Embryonic facial prominence (tissue), 1 donor: ENCODE measurements around the gene DNAJC11.
"Not testable (repeated sequence)": the region's sequence is repeated elsewhere in the genome, so short reads cannot be mapped to it uniquely, and the experiment has no call there.

Source experiments
- DNase-seq: peaks from one replicate; pipeline ENCODE4 v3.0.0-alpha.2; 2016; ENCODE audit errors: extremely low spot score

Gene DNAJC11

DNA sequence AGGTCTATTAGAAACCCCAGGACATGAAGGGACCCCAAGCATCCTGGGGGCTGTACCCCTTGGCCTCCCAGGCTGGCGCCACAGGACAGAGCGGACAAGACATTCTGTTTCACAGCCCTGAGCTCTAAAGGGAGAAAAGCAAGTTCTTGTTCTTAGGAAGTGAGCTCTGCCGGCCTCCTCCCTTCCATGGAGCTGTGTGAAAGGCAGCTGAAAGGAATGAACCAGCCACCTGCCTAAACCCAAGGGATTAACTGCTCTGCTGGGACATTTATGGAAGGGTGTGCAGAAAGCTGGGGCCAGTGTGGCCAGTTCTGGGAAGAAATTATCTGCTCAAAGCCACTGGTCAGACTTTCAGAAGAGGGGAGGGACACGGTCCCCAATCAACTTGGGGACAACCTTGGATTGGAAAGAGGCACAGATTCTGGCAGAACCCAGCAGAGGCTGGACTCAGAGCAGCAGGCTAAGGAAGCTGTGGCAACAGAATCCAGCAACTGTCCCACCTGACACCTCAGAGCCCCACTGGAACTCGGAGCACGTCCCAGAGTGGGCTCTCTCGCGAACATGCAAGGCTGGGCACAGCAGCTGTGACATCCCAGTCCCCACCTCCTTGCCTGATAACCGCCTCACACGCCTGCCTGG is 101.1 kb downstream of the DNAJC11 start:
- no peak for DNase-seq

DNA sequence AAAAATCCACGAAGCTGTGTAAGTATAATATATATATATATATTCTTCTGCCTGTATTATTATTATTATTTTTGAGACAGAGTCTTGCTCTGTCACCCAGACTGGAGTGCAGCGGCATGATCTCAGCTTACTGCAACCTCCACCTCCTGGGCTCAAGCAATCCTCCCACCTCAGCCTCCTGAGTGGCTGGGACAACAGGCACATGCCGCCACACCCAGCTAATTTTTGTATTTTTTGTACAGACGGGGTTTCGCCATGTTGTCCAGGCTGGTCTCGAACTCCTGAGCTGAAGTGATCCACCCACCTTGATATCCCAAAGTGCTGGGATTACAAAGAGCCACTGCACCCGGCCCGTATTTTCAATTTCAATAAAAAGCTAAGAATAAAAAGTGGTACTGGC is 101.6 kb downstream of the DNAJC11 start:
- DNase-seq = not testable (repeated sequence)

DNA sequence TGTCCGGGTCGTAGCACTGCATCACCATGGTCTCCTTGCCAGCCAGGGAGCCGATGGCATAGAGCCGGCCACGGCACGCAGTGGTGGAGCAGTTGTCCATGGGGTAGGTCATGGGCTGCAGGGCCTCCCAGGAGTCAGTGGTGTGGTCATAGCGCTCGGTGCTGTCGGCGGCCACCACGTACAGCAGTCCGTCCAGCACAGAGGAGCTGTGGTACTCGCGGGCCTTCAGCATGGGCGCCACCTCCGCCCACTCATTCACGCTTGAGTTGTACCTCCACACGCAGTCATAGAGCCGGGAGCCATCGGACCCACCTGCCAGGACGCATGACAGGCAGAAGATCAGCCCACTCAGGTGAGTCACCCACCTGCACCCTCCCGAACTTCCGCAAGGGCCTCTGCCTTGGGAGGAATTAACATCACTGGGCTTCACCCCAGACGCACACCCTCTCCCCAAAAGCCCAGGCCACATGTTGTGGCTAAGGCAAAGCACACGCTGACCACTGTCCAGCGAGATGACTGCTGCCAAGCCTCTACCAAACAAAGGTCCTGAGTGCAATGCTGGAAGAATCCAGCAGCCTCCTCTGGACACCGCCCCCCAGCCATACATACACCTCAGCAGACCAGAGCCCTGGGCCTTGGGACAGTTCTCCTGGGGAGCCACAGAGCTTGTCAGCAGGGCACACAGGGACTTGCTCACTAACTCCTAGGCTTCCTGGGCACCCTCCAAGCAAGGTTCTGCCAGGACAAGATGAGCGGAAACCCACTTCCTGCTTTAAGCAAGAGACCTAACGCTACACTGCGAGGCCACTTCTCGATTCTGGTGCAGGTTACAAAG is 102.3 kb downstream of the DNAJC11 start:
- DNase-seq = no peak

DNA sequence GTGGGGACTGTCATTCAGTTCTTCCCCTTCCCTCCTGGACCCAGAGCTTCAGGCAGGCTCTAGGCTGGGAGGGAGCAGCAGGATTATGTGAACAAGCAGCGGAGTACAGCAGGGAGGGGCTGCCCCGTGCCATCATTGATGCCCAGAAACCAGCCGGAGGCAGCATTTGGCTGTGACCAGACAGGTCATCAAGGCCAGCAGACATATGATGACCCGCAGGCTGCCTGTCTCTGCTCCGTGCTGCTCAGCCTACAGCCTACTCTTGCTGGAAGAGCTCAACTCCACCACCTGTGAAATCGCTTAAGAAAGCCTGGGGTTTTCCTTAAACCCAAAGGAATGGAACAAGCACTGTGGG is 103.9 kb downstream of the DNAJC11 start:
- no peak for DNase-seq

DNA sequence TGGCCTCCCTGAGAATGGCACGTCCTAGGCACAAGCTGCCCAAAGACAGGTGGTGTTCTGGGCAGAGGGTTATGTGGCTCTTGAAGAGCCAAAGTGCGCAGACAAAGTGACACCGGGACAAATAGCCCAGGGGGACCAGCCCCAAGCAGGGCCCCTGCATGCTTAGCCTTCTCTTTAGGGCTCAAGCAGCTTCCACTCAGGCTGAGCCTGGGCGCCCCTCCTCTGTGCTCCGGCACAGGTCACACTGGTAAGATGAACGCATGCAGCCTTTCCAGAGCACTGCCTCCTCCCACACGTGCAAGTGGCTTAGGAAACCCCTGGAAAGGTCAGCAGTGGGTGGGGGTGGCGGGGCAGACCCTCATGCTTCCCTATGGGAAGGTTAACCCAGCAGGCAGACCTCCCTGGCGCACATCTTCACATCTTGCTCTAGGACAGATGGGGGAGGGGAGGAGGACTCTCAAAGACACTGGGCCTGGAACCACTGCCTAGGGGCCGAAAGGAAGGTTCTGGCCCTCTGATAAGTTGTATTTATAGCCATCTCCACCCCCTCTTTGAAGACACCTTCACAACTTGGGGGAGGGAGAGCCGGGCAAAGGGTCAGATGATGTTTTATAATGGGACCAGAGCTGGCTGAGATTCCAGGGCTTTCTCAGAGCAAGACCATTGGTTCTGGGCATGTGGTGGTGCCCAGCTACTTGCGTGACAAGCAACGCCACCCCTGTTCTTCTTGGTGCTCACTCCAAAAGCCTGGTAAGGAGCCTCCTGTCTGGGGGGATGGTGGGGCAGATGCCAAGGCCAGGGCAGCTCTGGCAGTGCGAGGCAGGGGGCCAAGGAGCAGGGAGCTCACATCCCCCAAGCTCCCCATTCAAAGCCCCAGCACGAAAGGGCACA is 104.5 kb downstream of the DNAJC11 start:
- DNase-seq = no peak

DNA sequence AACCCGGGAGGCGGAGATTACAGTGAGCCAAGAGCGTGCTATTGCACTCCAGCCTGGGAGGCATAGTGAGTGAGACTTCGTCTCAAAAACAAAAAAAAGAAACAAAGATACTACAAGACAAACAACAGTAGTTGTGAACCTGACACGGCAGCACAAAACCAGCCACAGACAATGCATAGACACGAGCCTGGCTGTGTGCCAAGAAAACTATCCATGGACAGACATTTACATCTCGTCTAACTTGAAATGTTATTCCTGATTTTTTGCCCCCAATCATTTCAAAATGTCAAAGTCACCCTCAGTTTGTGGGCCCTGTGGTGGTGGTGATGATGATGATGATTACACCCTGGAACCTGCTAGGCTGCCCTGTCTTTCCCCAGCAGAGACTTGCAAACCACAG is 105.3 kb downstream of the DNAJC11 start:
- no peak for DNase-seq

DNA sequence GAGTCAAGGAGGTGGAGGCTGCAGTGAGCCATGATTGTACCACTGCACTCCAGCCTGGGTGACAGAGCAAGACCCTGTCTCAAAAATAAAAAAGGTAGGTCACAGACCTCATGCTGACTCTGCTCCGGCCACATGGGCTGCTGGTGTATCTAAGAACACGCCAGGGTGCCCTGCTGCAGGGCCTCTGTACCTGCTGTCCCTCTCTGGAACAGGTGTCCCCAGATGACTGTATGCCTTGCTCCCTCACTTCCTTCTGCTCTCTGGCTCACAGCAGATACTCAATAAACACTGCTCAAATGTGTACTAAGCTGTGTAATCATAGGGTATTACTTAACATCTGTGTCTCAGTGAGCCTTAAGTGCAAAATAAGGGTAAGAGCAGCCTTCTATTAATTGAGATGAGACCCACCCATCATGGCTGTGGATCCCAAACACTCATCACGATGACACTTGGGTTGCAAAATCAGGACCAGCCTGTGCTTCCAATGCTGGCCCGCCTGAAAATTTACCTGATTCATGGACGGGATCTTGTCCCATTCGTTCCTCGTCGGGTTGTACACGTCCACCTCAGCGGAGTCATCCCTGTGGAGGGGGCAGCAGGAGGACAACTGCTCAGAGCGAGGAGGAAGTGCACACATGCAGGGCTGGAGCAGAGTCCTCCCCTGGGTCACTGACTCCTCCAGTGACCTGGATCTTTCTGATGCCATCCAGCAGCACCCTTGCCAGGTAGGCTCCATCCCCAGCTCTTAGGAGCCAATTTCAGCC is 106.5 kb downstream of the DNAJC11 start:
- no peak for DNase-seq

DNA sequence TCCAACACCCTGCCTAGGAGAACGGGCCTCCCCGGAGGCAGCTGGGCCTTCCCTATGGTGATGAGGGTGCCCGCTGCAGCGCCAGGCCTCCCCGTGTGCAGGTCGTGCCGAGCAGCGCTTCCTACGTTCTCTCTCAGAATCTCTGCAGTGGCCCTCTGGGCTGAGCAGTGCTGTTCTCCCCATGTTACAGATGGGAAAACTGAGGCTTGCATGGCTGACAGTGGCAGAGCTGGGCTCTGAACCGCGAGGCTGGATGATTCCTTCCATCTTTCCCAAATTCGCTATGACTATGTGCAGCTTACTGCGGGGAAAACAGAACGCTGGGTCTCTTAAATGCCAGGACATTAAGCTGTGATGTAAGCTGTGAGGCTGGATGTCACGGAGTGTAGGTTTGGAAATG is 107.8 kb downstream of the DNAJC11 start:
- DNase-seq = no peak

DNA sequence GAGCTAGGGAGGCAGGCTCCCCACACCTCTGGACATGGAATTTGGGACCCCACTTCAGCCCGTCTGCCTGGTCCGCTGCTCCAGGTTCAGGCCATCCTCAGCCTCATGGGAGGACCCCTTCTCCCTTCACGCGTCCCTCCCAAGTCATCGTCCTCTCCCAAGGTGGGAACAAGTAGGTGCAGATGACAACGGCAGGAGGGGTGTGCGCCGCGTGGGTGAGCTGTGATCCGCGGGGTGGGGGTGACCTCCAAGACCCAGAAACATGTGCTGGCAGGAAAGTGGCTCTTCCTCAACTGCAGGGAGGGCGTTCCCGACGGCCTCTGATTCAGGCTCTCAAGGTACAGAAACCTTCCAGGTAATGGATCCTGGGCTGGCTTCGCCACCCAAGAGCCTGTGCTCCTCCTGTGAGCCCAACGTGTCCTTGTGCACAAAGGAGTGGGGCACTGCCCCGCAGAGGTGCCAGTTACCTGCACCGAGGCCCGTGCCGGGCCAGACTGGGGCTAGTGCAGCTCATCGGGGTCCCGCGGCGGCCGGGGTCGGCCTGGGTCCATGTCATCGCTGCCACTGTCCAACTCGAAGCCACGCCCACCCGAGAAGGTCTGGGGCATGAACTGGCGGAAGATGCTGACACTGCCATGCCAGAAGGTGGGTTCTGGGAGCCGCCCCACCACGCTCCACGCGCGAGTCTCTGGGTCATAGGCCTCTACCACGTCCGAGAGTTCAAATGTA is 108.6 kb downstream of the DNAJC11 start:
- no peak for DNase-seq

DNA sequence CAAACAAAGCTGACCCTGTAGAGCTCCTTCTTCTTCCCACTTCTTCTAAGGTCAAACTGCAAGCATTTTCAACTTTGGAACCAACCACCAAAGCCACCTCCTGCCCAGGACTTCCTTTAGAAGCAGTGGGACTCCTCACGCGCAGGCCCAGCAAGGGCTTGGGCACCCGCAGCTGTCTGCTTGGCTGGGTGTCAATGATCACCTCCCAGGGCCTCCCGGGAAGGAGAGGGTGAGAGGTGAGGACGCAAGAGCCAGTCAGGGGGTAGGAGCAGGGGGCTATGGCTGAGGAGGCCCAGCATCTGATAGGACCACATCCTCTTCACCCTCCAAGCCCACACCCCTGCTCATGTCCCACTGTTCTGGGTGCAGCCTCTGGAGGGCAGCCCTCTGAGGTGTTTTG is 109.2 kb downstream of the DNAJC11 start:
- DNase-seq = no peak

DNA sequence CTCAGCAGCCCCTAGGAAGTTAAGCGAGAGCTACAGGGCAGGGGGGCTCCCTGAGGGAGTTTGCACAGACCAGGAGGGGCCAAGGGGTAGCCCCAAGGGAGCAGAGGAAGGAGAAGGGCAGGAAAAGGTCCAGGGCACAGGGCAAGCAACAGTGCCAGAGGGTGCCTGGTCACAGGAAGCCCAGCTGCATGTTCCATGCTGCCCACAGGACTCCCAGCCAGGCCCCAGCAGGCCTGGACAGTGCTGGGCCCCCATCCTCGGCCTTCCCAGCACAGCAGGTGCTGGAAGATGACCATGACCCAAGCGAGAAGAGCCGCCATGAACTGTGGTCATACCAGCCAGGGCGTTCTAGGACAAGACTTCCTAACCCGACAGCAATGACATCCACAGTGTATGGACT is 110.0 kb downstream of the DNAJC11 start:
- DNase-seq = no peak

DNA sequence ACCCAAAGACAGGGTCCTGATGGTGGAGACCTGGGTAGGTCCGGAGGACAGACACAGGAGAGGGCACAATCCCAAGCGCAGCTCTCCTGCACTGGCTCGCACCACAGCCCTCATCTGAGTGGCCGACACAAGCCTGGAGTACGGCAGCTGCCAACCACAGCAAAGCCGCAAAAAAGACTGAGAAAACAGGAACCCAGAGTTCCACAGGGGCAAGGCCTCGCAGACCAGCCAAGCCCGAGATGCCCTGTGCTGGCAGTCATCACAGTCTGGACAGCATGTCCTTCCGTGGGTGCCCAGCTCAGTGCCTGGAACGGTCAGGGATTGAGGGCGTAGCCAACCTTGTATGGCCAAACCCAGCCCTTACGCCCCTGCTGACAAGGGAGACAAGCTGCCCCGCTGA is 110.4 kb downstream of the DNAJC11 start:
- DNase-seq = no peak

DNA sequence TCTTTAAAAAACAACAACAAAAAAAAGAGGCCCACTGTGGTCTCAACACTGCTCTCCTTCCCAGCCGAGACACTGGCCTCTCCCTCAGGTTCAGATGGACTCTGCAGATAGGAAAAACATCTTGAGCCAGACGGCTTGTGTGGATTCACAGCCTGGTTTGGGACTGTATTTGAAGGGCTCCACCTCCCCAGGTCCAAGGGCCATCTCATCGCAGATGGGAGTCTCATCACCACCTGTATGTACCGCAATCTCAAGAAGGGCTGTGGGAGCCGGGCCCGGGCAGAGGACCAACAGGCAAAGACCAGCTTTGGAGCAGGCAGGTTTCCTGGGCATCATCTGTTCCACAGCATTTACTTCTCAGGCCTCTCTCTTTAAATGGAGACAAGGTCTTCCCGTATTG is 111.6 kb downstream of the DNAJC11 start:
- DNase-seq = no peak

DNA sequence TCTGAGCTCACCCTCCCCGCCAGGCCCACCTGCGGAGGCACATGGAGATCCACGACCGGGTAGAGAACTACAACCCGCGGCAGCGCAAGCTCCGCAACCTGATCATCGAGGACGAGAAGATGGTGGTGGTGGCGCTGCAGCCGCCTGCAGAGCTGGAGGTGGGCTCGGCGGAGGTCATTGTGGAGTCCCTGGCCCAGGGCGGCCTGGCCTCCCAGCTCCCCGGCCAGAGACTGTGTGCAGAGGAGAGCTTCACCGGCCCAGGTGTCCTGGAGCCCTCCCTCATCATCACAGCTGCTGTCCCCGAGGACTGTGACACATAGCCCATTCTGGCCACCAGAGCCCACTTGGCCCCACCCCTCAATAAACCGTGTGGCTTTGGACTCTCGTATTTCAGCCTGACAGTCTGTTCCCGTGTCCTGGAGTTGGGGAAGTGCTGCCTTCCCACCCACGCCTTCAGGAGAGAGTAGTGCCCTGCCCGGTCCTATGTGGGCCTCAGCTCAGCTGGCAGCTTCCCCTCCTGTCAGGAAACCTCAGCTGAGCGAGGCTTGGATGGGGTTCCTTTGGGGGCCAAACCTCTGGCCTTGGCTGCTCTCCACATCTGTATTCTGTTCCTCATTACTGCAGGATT is 112.6 kb downstream of the DNAJC11 start:
- DNase-seq = no peak

DNA sequence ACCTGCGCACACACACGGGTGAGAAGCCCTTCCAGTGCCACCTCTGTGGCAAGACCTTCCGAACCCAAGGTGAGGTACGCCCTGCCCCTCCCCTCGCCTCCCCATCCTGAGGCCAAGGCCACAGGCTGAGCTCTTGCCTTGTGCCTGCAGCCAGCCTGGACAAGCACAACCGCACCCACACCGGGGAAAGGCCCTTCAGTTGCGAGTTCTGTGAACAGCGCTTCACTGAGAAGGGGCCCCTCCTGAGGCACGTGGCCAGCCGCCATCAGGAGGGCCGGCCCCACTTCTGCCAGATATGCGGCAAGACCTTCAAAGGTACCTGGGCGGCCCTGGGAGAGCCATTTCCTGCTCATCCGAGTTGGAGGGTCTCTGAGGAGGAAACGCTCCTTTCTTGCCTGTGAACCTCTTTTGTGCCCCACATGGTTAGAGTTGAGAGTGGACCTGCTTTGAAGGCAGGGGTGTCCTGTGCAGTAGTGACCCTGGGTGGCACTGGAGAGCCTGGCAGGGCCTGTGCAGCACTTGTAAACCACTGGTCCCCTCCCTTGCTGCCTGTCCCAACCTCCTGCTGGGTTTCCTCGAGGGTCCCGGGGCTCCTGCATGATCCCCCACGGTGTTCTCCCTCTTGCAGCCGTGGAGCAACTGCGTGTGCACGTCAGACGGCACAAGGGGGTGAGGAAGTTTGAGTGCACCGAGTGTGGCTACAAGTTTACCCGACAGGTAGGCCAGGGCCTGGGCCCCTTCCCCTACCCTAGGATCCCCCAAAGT is 113.3 kb downstream of the DNAJC11 start:
- DNase-seq = no peak

DNA sequence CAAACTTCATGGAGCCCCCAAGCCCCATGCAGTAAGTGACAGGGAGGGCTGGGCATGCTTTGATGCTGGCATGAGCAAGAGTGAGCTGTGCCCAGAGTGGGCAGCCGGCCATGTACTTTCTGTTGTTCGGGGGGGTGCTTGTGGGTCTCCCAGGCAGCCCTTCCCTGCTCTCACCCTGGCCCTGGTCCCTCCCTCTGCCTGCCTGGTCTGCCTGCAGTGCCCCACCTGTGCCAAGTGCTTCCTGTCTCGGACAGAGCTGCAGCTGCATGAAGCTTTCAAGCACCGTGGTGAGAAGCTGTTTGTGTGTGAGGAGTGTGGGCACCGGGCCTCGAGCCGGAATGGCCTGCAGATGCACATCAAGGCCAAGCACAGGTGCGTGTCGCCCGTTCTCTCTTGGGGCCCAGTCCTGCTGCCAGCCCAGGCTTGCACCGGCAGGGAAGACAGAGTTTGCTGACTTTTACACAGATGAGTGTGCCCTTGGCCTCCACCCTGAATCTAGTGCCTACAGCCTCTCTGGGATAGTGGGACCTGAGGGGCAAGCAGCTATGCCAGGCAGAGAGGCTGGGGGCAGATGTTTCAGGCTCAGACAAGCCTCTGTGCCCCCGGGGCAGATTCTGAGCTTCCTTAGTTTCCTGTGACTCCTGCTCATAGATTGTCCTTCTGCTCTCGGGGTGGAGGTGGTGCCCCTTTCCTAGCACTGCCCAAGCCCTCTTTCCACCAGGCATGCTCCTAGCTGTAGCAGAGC is 114.2 kb downstream of the DNAJC11 start:
- no peak for DNase-seq

DNA sequence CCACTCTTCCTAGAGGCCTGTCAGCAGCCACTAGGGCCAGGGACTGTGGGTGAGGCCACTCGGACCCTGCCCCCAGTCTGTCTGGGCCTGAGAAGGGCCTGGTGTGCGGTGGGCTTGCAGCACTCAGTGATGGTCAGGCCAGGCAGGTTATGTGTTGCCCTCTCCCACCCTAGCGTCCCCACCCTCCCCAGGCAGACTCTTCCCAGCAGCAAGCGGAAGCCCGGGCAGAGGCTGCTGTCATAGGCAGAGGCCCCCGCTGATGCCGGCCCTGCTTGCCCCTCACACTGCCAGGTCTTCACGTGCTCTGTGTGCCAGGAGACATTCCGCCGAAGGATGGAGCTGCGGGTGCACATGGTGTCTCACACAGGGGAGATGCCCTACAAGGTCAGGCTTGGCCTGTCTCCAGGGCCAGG is 115.2 kb downstream of the DNAJC11 start:
- no peak for DNase-seq

DNA sequence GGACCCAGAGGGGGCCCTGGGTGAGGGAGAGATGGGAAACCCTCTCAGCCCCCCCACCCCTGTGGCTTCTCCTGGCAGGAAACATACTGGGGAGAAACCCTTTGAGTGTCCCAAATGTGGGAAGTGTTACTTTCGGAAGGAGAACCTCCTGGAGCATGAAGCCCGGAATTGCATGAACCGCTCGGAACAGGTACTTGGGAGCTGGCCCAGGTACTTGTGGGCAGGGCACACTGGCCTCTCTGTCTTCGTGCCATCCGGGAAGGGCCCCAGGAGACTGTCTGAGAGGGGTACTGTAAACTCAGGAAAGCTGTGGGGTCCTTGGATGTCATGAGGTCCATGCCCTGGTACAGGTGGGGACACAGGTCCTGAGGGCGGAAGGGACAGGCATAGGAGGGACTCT is 115.8 kb downstream of the DNAJC11 start:
- no peak for DNase-seq

DNA sequence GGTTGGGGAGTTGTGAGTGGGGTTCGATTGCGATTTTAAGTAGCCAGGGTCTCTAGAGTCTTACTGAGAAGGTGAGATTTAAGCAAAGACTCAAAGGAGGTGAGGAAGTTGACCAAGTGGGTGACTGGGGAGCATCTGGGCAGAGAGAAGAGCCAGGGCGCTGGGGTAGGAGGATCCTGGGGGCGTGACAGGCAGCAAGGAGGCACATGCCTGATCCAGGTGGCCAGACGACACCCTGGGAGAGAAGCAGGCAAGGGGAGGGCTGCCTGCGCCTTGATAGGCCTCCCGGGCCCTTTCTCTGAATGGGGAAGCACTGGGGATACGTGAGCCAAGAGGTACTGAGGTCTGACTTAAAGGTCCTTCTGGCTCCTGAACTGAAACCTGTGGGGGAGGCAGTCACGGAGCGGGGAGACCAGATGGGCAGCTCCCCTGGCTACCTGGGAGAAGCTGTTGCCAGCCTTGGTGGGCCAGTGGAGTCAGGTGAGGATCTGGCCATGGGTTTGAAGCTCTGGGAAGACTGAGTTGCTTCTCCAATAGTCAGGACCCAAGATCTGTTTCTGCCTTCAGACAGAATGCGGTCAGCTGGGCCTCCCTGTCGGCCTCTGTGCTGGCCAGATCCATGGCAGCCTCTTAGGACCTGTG is 116.4 kb downstream of the DNAJC11 start:
- no peak for DNase-seq
